NCI-H1436 treated with DMSO at 0.1 percent for 48 hours (cell line): ENCODE measurements around the gene PLCB4.
"Not testable (repeated sequence)": the region's sequence is repeated elsewhere in the genome, so short reads cannot be mapped to it uniquely, and the experiment has no call there.

Experiments used
- DNase-seq: peaks from one replicate; lab custom pipeline; 2025; lab: John Stamatoyannopoulos, UW

PLCB4 gene

GRCh38 chr20:9367328-9367727 lies 298.4 kb downstream of the PLCB4 start:
- no peak for DNase-seq

DNA sequence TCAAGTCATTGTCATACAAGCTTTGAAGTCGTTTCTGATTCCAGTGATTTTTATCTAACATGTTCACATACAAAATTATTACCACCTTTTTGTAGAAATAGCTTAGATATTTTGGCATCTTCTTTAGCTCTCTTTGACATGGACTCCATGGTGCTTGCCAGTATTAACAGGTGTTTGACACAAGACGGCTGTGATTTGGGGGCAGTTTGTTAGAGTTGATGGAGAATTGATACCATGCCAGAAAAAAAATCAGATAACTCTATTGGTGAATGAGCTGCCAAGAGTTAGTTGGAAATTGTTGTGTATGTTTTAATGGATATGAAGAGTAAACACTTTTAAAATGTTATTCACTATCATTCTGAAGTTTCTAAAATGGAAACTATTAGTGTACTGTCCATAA lies 298.9 kb downstream of the PLCB4 start:
- DNase-seq = no peak

DNA sequence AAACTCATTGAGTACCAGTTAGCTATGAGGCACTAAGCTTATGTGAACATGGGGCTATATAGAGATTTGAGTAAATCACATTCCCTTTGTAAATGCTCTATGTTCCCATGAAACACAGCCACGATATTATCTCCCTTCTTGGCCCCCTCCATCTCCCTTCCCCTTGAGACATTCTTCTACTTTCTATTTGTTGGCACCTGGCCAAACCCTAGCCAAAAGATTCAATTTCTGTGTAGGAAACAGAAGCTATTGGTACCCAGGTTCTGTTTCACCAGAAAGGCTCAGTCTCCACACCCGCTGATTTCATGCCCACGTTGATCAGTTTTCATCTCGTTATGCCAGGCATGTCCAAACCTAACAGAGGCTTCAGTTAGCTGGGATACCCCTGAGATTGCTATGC lies 300.0 kb downstream of the PLCB4 start:
- DNase-seq = no peak

DNA sequence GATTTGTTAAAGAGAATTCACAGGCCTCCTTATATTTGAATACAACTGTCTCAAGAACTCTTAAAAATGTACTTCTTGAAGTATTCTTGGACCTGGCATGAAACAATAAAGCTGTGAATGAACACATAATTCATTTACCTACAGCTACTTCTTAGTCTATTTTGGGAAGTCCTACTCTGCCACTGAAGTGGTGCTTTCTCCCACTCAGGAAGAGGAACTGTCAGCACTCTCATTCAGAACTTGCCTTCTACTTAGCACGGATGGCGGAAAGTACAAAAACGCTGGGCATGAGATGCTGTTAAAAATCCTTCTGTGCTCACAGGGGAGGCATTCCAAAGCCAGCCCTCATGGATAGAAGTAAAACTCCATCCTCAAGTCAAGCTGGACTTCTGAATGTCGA lies 300.7 kb downstream of the PLCB4 start:
- no peak for DNase-seq

- no peak for DNase-seq
Measured at GRCh38 chr20:9374072-9374471, 305.2 kb downstream of the PLCB4 start.

DNA sequence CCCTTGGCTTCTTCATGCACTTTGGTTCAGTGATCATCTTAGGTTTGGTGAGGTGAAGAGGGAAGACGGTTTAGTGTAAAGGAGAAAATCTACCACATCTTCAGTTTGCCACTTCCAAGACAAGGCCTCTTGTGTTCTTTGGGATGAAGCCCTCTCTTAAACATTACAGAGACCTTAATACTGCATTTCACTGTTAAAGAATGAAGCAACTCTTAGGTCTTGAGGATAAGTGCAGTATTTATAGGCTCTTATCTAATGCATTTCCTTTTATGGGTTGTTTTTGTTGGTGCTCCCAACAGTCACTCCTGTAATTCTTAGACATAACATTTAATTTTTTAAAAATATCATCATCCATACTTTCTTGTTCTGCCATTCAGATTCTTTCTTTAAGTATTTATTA lies 305.6 kb downstream of the PLCB4 start:
- no peak for DNase-seq

GRCh38 chr20:9375221-9375681 lies 306.4 kb downstream of the PLCB4 start:
- DNase-seq = no peak

DNA sequence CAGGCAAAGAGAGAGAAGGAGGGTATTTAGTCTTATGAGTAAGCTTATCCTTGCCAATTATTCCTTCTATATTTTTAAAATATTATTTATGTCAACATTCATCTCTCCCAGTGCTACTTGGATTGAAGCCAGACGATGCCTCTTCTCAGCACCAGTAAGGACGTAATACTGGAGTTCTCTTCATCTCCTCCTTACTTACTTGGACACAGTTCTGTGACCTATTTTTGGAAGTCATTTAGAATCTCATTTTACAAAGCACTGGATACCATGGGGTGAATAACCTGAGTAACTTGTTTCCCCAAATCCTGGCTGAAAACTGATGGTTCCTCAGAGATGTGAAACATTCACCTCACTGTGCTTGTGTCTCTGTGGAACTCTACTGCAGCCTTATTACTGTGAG lies 308.1 kb downstream of the PLCB4 start:
- no peak for DNase-seq

- not testable (repeated sequence) for DNase-seq
Measured at GRCh38 chr20:9385345-9386310, 316.7 kb downstream of the PLCB4 start.

GRCh38 chr20:9388160-9388812 lies 319.4 kb downstream of the PLCB4 start:
- DNase-seq = no peak

DNA sequence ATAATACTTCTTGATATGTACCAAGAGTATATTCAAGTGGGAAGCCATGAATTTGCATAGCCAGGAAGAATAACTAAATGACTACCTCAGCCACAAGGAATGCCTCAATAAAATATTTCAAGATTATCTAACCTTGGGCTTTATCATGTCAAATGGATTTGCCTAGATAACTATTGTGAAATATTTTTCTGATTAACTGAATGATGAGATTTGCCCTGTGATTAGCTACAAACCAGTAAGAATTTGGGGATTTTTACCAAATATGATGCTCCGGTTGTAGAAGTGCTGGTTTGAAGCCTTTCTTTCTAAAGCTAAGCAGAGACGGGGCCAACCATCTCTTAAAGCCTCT lies 319.9 kb downstream of the PLCB4 start:
- no peak for DNase-seq

GRCh38 chr20:9389346-9389745 lies 320.5 kb downstream of the PLCB4 start:
- DNase-seq = no peak

DNA sequence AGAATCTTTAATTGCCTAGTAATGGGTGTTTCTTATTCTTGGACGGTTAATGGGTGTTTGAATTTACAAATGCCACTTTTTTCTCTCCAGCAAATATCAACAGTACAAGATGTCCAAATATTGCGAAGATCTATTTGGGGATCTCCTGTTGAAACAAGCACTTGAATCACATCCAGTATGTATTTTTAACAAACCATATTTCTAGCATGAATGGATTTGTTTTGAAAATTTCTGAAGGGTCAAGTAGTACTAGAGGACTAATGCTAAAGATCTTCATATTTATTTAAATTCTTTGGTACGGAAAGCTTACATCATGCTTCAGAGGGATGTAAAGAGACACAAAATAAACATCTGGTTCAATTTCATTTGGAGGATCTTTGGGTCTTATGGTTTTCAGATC lies 321.6 kb downstream of the PLCB4 start:
- no peak for DNase-seq

DNA sequence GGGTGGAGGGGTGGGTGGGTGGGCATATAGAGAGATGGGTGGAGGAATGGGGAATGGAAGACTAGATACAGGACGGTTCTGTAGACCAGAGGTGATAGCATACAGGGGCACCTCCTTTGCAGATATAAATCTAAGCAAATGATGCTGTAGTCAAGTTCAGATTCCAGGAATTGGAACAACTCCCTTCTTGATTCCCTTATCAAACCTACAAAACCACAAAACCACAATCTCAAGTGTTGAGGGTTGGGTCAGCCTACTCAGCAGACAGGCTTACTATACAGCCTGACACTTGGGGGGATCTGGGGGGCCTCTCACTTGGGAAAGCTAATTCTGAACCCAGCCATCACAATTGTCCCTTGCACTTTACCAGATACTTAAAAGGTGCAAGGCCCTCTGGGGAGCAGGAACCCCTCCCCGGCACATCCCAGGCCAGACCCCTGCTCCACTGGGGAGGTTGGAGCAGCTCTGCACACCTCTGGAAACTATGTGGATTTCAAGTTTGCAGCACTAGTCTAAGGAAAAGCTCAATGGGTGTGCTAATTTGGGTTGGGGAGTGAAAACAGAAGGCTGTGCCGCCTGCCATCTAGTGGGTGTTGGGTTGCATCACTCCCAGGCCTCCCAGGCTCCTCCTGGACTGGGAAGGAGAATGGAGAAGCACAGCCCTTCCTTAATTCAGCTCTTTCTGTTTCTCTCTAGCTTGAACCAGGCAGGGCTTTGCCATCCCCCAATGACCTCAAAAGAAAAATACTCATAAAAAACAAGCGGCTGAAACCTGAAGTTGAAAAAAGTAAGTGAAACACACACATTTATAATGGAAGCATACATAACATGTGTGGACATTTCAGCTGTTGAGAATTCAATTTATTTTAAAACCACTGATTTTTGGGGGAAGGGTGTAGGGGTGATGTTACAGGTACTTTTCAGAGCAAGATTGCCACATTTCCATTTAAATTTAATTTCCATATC lies 324.3 kb downstream of the PLCB4 start:
- no peak for DNase-seq

DNA sequence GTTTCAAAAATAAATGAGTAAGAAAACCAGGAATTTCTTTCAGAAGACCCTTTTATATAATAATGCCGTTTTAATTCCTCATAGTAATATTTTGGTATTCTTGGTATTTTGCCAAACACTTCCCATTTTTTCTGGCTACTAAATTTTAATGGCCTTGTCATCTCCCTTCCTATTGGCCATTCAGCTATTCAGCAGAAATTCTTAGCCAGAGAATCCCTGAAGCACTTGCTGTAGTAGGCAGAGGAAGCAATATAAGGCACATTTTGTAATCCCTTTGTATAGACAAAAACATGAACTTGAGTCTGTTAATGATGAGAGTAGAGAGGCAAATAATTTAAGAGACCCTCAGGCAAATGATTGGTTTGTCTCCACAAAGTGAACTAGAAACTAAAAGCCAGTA lies 327.1 kb downstream of the PLCB4 start:
- DNase-seq = no peak

GRCh38 chr20:9397928-9398327 lies 329.0 kb downstream of the PLCB4 start:
- no peak for DNase-seq

DNA sequence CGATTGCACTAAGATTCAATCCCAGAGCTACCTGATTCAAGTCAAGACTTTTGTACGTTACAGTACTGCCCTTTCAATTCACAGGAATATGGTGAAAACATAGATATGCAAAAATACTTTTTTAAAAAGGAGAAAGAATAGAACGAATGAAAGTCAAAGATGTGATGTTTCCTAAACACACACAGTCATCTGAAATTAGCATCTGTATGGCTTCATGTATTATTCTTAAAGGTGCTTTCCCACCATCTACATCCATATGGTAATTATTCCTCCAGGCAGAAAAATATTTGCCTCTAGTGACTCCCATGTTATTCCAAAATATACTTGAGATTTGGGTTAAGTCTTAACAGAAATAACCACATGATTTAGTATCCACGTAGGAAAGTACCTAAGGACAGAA lies 330.0 kb downstream of the PLCB4 start:
- DNase-seq = no peak

DNA sequence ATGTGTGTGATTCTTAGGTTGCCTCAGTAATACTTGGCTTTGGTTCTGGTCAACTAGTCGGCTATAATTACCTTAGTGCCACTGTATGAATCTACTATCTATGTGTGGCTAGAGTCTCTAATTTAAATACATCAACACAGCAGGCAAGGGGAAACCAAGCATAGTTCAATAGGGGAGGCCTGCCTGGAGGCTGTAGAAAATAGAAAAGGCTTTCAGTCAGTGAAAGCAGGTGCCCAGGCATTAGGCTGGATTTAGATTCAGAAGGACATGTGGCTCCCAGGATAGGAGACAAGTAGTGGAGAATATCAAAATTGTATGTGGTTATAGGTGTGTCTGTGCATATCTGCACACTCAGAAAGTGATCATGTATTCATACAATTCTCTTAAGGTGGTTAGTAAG lies 330.4 kb downstream of the PLCB4 start:
- no peak for DNase-seq

DNA sequence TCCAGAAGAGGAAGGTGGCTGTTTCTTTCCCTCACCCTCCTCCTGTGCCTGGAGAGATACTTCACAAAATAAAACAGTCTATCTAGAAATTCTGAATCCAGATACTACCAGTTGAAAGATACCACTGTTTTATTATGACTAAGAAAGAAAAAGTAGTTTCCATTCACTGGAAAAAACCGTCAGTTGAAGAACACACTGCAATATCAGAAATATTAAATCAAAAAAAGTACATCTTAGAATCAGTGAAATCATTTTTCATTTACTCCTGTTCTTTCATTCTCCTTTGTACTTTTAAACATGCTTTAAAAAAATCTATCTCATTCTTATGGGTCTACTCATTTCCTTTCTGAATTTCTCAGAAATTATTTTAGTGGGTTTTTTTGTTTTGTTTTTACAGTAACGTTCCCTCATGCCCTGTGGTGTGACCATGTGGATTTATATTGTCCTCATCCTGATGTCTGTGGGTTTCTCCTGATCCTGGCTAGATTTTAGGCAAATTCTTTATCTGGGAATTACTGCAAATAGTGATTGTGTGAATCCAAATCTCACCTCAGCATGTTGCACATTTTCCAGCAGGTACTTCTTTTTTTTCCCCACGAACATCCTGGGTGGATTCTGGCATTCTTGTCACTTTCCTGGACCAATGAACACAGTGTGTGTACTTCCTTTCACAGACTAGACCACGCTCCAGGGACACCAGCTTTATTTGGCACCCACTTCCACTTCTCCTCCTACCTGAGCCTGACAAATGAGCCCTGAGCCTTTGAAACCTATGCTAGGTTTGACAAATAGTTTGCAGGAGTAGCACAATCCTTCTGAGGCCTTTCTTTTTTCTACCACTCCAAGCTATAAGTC lies 331.5 kb downstream of the PLCB4 start:
- DNase-seq = no peak

DNA sequence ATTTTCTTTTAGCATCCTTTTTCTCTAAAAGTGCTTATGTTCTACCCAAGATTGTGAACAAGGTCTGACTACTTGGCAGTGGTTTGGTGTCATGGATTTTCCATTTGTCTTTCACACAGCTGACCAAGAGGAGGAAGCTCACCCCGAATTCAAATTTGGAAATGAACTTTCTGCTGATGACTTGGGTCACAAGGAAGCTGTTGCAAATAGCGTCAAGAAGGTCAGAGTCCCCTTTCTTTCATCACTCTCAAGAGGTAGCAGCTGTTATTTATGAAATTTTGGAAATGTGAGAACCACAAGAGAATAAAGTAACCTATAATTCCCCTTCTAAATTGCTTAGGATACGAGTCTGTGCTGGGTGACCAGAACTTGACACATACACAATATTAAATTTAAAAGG lies 332.5 kb downstream of the PLCB4 start:
- no peak for DNase-seq

DNA sequence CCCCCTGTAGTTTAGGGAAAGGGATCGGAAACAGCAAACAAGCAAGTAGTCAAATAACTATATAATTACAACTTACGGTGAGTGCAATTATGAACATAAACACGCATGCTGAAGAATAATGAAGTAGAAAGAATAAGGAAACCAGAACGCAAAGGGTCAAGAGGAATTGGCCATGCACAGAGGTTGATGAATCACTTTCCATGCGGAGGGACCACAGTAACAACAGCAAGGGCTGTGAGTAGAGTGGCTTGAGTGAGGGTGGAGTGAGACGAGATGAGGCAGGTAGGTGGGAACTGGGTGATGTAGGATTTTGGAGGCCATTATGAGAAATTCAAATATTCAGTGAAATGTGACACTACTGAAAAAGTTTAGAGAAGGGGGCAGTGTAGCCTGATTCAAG lies 333.3 kb downstream of the PLCB4 start:
- no peak for DNase-seq
